HG03520 (cell line): ENCODE data around the gene TMEM120B.
"Not testable (repeated sequence)": the region's sequence is repeated elsewhere in the genome, so short reads cannot be mapped to it uniquely, and the experiment has no call there.

Experiments
- ATAC-seq: cut with Tn5 transposase; IDR thresholded peaks from one replicate; pipeline ENCODE4 v1.9.1; 2021; ENCODE audit warnings: mild to moderate bottlenecking, moderate library complexity; ENCODE audit not compliant: unreplicated experiment

The TMEM120B gene

GRCh38 chr12:121712461-121713256, at the start of gene TMEM120B:
TMEM120B (plus strand) TSS chr12:121712752; CDS start chr12:121712896, 144 bp downstream.
- peak; percentile 72 for ATAC-seq

- no peak for ATAC-seq
These were observed 49.0 kb upstream of the TMEM120B start for GRCh38 chr12:121663610-121663929.

- ATAC-seq = not testable (repeated sequence)
These were observed 45.7 kb upstream of the TMEM120B start for GRCh38 chr12:121666829-121667228.

- ATAC-seq = no peak
These were observed 43.6 kb upstream of the TMEM120B start for GRCh38 chr12:121668750-121669520.

- no peak for ATAC-seq
These were observed 43.0 kb upstream of the TMEM120B start, which contains the start of gene MORN3 for GRCh38 chr12:121669521-121669900. MORN3 (minus strand) TSS chr12:121669654; CDS start chr12:121669483, 171 bp downstream.

GRCh38 chr12:121673013-121673511, 39.5 kb upstream of the TMEM120B start:
- ATAC-seq = no peak

GRCh38 chr12:121676190-121676589, 36.4 kb upstream of the TMEM120B start:
- ATAC-seq = no peak

- ATAC-seq = no peak
These were observed 34.2 kb upstream of the TMEM120B start for GRCh38 chr12:121678305-121678704.

- ATAC-seq = no peak
These were observed 33.7 kb upstream of the TMEM120B start for GRCh38 chr12:121678716-121679300.

- not testable (repeated sequence) for ATAC-seq
These were observed 32.8 kb upstream of the TMEM120B start for GRCh38 chr12:121679661-121680197.

- ATAC-seq = no peak
These were observed 23.6 kb upstream of the TMEM120B start for GRCh38 chr12:121688966-121689365.

- no peak for ATAC-seq
These were observed 23.1 kb upstream of the TMEM120B start for GRCh38 chr12:121689430-121689829.

- ATAC-seq = not testable (repeated sequence)
These were observed 19.8 kb upstream of the TMEM120B start for GRCh38 chr12:121692744-121693143.

GRCh38 chr12:121693155-121693687, 19.3 kb upstream of the TMEM120B start:
- ATAC-seq = no peak

- ATAC-seq = no peak
These were observed 15.4 kb upstream of the TMEM120B start for GRCh38 chr12:121697093-121697698.

GRCh38 chr12:121697861-121698260, 14.7 kb upstream of the TMEM120B start:
- not testable (repeated sequence) for ATAC-seq

- ATAC-seq = no peak
These were observed 10.8 kb upstream of the TMEM120B start for GRCh38 chr12:121701667-121702277.

GRCh38 chr12:121702944-121703343, 9.6 kb upstream of the TMEM120B start:
- no peak for ATAC-seq

- no peak for ATAC-seq
These were observed 7.0 kb upstream of the TMEM120B start for GRCh38 chr12:121705514-121705913.
